Right ventricle myocardium inferior (tissue), 1 donor: ENCODE measurements around the gene CREB1. TPM values are rescaled to one million over a fixed set of nuclear protein-coding genes. Genes with fewer than 3 reads are reported as not detected.

Experiments used
- ATAC-seq: fragments of 200-7000 bp; cut with Tn5 transposase; one replicate; pipeline ENCODE4 v1.9.1; 2020; ENCODE audit warnings: mild to moderate bottlenecking, moderate library complexity
- DNase-seq: peaks from one replicate; pipeline ENCODE4 v3.0.0; 2021; ENCODE audit errors: missing footprints
- intact Hi-C: fragments of 100-400 bp; cut with DNase I; formaldehyde crosslinking; loops from one replicate; pipeline ENCODE4 v1.11.0; 2022
- total RNA-seq: library from RNA; stranded (reverse); fragmentation: NEBNext Ultra II Directional; extraction: Animal tissue kit (Norgen Biotek cat#: 25700); gene quantifications from one replicate; pipeline ENCODE4 v1.2.1, GENCODE V29; 2021
- donor health status: DM: no; HTN: yes; CAD: no; lungs with severe emphysema.

Gene CREB1
- total RNA-seq, 1 donor from 2014 or later = 57.0 TPM

DNA sequence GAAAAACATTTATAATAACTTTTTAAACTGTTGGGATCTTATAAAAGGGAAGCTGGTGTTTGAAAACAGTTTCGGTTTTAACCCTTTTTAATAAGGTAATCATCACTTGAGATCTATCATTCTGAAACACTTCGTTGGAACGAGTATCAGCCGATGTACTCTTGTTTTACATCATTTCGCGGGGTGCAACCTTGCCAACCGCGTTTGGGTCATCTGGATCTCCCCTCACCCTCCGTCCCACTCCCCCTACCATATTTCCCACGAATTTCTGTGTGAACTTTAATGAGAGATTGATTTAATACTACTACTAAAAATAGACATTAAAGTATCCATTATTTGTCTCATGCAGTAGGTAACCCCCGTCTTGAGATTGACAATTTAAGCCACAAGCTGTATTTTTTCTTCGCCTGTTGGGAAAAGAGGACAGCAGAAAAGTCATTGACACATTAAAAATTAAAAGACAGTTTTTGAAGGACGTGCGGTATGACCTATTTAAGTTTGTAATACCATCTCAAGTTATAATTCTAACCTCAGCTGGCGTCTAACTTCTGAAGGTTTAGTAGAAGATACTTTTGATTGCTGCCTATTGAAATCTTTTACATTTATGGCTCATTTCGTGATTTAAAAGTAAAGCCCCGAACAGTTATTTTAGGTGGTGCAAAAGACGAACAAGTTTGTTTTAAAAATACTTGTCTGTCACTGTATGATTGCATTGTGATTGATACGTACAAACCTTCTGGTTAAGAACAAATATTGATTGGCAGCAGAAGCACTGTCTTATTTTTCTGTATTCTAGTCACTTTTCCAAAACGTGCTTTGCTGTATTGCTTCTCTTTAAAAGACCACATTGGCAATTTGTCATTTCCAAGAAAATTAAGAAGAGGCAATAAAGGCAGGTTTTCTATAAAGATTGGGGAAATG, 1.5 kb downstream of the CREB1 start:
- ATAC-seq (no peak), DNase-seq (no peak)
- intact Hi-C loops = loop anchor here (2.0 kb wide), 2 partner anchors 18 to 94 kb away; partner anchors contain the start of gene METTL21A

DNA sequence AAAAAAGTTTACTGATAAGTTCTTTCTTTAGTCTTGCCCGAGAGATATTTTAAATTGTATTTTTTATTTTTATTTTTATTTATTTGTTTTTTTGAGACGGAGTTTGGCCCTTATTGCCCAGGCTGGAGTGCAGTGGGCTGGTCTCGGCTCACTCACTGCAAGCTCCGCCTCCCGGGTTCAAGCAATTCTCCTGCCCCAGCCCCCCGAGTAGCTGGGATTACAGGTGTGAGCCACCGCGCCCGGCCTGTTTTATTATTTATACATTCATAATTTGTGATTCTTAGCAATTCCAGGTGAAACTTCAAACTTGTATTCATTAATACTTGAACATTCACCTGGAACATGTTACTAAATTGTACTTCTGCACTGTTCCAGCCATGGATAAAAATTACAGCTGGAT, 2.9 kb downstream of the CREB1 start:
- ATAC-seq = no peak
- DNase-seq = no peak
- intact Hi-C loops = no loop called here

GRCh38 chr2:207533461-207534008, 3.8 kb downstream of the CREB1 start:
- intact Hi-C loops = no loop called here

DNA sequence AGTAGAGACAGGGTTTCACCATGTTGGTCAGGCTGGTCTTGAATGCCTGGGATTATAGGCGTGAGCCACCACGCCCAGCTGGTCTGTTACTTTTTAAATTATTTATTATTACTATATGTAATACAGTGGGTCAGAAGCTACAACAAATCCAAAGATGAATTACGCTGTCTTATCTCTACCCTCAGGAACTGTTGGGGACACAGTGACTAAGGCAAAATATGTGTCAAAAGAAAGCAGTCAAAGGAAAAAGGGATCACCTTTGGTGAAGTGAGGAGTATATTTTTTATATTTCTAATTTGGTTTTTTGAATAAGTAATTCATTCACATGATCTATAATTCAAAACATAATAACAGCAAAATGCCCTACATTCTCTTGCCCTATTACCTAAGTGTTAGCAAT, 4.7 kb downstream of the CREB1 start:
- ATAC-seq (no peak), DNase-seq (no peak)
- intact Hi-C loops = no loop called here

More at GRCh38 chr2:207533461-207534008, 3.8 kb downstream of the CREB1 start:
- ATAC-seq = no peak
- no peak for DNase-seq

DNA sequence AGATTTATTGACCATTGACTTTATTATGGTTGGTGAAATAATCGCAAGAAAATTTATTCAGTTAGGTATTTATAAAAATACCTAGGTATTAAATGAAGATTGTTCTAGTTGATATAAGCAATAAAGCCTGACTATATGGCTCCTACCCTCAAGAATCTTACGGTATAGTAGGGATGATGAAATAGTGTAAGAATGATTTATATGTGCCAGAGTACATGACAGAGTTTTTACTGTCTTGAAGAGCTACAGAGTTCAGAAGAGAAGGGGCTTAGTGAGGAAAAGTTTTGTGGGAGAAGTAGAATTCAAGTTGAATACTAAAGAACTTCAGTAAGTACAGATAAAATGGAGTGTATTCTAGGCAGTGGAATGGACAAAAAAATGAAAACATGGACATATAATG, 9.7 kb downstream of the CREB1 start:
- DNase-seq = no peak
- intact Hi-C loops = no loop called here
- ATAC-seq = no peak

DNA sequence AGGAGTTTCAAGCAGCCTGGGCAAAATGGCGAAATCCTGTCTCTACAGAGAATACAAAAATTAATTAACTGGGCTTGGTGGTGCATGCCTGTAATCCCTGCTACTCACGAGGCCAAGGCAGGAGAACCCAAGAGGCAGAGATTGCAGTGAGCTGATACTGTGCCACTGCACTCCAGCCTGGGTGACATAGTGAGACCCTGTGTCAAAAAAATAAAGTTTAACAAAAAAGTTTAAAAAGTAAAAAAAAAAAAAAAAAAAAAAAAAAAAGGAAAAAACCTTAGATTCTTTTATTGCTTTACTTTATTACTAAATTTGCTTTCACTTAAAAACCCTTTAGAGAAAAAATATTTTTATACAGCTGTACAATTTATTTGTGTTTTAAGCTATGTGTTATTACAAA, 10.7 kb downstream of the CREB1 start:
- intact Hi-C loops = no loop called here
- DNase-seq = no peak
- no peak for ATAC-seq

- intact Hi-C loops = no loop called here
- DNase-seq = no peak
- no peak for ATAC-seq
Measured at GRCh38 chr2:207541933-207542332, 12.2 kb downstream of the CREB1 start.

GRCh38 chr2:207543272-207543671, 13.5 kb downstream of the CREB1 start:
- ATAC-seq (no peak), DNase-seq (no peak)
- intact Hi-C loops = no loop called here

- no peak for ATAC-seq
- intact Hi-C loops = no loop called here
- no peak for DNase-seq
Measured at GRCh38 chr2:207546822-207547221, 17.1 kb downstream of the CREB1 start.

DNA sequence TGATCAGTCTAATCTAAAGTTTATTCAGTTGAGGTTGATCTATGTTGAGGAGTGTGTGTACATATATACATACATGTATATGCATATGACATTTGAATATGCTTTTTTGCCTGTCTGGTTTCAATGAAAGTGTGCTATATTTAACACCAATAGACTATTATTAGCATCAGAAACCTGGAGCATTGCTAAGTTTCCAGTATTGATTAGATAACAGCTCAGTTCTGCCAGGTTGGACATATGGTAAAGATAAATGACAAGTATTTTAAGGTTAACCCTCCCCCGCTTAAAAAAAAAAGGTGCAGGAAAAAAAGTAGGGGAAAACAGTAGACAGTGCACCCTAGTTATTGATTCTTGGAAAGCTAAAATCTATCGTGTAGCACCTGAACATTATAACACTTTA, 19.4 kb downstream of the CREB1 start:
- intact Hi-C loops = loop anchor here (2.0 kb wide), 1 partner anchor 18 kb away; no protein-coding TSS in a partner anchor
- no peak for DNase-seq
- peak; percentile 39 for ATAC-seq

- ATAC-seq = no peak
Measured at GRCh38 chr2:207558079-207558491, 28.3 kb downstream of the CREB1 start.

DNA sequence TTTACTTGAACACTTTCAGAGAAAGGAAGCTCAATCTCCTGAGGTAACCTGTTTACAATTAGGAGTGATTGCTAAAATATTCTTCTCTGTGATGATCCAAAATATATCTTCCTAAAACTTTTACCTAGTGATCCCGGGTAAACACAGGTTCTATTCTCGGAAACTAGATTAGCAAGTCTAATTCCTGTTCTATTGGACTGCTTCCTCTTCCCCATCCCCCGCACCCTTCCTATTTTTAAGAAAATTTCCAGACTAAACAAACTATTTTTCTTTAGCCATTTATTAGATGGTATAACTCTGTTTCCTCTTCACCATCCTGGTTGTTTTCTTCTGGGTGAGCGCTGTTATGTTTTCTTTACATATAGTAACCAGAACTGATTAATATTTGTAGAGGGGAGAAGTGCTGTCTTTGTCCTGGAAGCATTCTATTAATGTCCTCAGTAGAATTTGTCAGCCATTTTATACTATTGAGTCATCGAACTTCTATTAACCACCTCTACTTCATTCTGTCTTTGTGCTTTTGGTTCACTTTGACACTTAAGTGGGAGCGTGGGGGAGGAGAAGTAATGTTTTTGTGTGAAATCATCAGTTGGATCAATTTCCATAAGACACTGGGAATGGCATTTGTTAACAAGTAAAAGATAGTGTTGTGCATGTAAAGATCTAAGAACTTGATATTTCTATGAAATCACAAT, 31.8 kb downstream of the CREB1 start:
- intact Hi-C loops = no loop called here
- DNase-seq (no peak), ATAC-seq (no peak)

More at GRCh38 chr2:207558079-207558491, 28.3 kb downstream of the CREB1 start:
- DNase-seq = no peak
- intact Hi-C loops = no loop called here

DNA sequence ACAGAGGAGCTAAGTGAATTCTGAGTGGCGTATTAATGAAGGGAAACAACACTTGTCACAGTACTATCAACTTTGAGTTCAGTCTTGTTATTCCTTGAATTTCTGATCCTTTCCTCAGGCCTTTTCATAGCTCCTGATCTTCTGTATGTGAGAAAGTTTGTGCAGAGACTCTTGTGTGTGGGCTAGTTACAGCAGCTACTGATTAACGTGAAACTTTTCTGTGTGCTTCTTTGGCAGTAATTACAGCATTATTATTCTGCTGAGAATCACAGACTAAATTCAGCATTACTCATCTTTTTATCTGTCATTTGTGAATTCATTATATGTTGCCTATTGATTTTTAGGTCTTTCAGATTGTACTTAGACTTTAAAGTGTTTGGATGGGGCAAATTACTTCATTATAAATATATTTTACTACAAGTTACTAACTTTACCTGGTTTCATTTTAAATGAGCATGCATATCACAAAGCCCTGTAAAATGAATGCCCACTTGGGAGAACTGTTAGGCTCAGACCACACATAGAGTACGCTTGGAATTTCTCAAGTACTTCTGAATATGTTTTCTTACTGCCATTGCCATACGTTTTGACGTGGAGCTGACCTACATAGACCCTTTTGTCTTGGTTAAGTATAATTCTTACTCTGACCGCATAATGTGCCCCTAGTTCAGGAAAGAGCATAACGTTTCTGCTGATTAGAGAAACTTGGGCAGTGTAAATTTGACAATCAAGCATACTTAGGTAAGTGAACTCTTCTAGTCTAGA, 36.2 kb downstream of the CREB1 start:
- ATAC-seq (no peak), DNase-seq (no peak)
- intact Hi-C loops = no loop called here

DNA sequence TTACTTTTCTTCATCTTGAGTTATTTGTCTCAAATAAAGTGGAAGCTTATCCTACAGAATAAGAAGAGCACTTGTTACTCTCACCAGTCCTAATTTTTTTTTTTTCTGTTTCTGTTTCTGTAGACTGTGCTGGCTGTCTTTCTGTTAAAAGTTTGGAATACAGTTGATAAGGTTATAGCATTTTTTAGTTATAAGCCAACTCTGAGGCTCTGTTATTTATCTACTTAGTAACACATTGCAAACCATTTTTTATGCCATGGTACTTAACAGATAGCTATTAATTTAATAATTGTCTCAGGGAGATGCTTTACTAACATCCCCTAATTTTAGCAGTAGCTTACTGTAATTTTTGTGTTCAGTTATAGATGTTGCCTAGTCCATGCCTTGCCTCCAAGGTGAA, 37.9 kb downstream of the CREB1 start:
- no peak for ATAC-seq
- DNase-seq = no peak
- intact Hi-C loops = no loop called here

DNA sequence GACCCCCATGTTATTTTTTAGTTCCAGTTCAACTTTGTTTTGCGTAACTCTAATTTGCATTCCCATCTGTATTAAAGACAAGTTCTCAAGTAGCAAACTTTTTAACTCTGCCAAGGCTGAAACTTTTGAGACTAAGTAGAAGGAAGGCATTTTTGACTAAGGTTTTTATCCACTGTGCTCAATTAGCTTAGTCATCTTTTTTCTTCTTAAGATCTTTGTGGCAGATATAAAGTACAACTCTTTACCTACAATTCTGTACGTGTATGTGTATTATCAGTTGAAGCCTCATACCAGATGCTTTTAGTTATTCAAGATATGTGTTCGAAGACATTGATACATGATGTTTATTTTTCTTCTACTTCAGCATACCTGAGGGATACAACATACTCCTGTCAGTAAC, 41.6 kb downstream of the CREB1 start:
- DNase-seq = no peak
- intact Hi-C loops = no loop called here
- ATAC-seq = no peak

DNA sequence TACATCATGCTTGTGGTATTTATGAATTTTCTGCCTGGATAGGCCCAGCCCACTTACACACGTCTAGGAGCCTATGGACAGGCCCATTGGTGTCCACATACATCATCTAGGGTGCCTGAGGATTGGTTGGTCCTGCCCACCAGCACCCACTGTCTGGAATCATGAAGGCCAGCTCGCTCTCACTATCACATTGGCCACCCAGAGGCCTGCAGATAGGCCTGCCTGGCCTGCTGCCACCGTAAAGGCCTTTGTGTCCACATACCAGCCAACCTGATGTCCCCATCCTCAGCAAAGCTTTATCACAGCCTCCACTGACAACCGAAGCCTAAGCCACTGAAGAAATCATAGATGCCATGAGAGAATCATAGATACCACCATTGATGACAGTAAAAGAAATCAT, 55.2 kb downstream of the CREB1 start:
- ATAC-seq = peak; percentile 42
- intact Hi-C loops = no loop called here
- peak; percentile 55 for DNase-seq

DNA sequence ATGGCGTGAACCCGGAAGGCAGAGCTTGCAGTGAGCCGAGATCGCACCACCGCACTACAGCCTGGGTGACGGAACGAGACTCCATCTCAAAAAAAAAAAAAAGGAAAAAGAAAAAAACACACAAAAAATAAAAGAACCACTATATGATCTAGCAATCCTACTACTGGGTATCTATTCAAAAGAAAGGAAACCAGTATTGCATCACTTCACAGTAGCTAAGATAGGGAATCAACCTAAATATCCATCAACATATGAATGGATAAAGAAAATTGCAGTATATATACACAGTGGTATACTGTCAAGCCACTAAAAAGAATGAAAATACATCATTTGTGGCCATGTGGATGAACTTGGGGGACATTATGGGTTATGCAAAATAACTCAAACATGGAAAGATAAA, 57.5 kb downstream of the CREB1 start:
- ATAC-seq (no peak), DNase-seq (no peak)
- intact Hi-C loops = no loop called here

DNA sequence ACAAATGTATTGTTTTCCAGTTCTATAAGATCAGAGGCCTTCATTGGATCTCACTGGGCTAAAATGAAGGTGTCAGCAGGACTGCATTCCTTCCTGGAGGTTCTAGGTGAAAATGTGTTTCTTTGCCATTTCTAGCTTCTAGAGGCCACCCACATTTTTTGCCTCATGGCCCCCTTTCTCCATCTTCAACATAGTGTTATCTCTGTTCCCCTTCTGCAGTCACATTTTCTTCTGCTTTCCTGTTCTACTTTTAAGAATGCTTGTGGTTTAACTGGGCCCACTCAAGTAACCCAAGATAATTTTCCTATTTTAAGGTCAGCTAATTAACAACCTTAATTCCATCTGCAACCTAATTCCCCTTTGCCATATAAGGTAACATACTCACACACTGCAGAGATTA, 59.4 kb downstream of the CREB1 start:
- no peak for ATAC-seq
- intact Hi-C loops = no loop called here
- no peak for DNase-seq

GRCh38 chr2:207593277-207593676, 63.5 kb downstream of the CREB1 start:
- ATAC-seq (no peak), DNase-seq (no peak)
- intact Hi-C loops = no loop called here
